Kidney glomerular epithelial cell (primary cell): ENCODE measurements around the gene CPNE5.

Experiments used
- DNase-seq: peaks from one replicate; lab custom pipeline; 2025; lab: John Stamatoyannopoulos, UW

The CPNE5 gene

DNA sequence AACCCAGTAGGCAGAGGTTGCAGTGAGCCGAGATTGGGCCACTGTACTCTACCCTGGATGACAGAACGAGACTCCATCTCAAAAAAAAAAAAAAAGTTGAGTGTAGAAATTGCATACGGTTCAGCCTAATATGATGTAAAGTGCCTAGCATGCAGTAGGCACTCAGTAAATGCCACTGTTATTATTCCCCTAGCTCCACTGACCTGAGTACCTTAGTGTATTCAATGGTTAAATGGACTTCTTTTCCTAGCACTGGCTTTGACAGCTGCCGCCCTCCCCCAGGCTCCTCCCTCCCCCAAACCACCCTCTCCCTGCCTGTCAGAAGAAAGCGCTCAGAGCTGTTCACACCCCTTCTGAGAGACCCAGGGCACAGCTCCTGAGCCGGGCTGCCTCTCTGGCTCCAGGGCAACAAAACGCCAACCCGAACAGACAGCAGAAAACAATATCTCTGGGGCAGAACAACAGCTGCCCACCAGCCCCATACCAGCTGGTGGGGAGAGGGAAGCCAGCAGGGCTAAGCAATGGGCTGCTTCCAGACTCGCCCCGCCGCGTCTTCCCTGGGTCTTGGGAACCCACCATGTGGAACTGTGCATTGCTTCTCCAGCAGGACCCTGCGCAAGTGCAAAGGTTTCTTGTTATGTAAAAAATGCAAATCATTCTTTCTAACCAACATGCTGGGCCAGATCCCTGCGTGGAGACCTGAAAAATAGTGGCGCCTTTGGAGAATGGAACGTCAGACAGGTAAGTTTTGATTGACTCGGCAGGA, 4.5 kb downstream of the CPNE5 start:
- no peak for DNase-seq

DNA sequence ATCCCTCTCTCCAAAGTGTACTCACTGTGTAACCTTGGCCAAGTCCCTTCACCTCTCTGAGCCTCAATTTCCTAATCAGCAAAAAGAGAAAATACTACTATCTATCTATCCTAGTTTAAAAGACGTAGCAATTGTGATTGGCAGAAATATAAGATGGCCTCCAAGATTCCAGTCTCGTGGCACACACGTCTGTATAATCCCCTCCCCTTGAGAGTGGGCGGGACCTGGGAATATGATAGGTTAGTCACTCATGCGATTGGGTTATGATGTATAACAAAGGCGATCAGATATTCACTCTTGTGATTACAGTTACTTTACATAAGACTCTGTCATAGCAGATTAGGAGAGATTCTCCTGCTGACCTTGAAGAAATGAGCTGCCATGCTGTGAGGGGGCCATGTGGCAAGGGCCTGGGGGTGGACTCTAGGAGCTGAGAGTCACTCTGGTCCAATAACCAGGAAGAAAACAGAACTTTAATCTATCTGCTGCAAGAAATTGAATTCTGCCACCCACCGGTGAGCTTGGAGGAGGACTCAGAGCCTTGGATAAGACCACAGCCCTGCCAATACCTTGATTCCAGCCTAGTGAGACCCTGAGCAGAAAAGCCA, 6.0 kb downstream of the CPNE5 start:
- no peak for DNase-seq

DNA sequence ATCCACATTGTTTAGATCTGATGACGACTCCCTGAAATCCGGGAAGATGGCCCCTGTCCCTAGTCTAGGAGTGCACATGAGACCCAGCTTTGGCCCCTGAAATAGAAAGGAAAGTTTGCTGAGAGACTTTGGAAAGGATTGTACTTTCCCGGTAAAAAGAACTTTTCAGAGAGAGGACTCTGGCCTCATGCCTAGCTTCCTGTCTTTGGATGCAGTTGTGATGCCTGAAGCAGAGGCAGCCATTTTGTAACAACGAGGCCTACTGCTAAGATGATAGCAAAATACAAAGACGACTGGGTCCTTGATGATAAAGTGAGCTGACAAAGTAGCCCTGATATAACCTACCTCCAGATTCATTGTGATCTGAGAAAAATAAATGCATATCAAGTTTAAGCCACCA, 6.9 kb downstream of the CPNE5 start:
- no peak for DNase-seq

DNA sequence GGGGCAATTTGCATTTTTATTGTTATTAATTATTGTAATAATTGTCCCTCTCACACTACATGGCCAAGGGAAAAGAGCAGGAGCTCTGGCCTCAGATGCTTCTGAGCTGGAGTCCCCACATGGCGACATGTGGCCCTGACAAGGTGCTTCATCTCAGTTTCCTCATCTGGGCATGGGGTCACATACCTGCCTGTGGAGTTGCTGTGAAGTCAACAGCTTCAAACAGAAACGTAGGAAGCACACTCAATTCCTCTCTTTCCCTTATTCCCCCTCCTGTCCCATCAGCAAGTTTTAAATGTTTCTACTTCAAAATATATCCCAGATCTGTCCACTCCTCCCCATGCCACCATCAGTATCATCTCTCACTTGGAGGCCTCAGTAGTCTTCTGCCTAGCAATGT, 8.7 kb downstream of the CPNE5 start:
- DNase-seq = no peak

DNA sequence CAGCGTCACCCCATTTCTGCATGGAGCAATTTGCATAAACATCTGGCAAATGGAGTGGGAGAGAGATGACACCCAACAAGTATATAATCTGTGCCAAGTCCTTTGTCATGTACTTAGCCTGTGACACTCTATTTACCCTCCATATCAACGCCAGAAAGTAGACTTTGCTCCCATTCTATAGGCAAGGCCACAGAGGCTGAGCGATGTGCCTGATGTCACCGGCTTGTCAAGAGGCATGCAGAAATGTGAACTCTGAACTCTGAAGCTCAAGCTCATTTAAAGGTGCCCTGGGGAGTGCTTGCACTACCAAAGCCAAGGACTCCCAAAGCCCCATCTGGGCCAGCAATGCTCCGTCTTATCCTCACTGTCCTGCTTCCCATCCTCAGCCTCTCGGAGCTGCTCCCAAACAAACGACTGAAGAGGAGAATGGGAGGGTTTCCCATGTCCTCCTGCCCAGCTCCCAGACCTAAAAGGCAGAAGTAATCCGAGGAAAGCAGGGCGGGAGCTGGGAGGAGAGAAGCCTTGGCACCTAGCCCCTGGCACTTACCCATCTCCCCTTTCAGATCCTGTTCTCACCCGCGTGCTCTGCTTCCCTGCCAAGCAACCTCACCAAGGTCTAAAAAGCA, 9.2 kb downstream of the CPNE5 start:
- no peak for DNase-seq

DNA sequence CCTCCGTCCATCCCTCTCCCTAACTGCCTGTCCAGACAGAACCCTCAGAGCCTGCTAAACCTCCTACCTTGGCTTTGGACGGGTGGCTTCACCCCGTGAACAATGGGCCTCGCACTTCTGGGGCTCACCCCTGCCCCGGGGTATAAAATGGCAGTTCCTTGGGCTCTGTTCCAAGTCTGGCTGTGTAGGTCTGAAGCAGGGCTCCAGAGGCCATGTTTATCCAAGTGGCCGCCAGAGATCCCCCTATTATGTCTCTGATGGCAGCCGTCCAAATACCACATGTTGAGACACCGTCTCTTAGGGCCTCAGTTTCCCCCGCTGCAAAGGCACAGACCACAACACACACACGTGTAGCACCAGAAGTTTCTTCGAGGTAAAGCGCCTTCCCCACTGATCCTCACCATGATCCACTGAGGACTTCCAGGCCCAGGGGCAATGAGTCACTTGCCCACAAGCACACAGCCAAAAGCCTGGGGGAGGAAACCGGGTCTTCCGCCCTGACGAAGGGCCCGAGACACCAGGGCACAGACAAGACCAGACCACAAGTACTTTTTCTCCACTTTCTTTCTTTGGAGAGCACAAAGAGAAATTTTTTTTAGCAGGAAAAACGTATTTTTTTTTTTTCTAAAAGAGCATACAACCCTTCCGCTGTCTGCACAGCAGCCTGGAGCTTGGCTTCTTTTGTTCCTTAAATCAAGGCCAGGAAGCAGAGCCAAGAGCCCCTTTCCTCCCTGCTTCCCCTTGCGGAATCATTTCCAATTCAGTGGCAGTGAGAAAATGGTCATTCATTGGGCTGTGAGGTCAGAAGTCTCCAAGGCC, 11.8 kb downstream of the CPNE5 start:
- no peak for DNase-seq

DNA sequence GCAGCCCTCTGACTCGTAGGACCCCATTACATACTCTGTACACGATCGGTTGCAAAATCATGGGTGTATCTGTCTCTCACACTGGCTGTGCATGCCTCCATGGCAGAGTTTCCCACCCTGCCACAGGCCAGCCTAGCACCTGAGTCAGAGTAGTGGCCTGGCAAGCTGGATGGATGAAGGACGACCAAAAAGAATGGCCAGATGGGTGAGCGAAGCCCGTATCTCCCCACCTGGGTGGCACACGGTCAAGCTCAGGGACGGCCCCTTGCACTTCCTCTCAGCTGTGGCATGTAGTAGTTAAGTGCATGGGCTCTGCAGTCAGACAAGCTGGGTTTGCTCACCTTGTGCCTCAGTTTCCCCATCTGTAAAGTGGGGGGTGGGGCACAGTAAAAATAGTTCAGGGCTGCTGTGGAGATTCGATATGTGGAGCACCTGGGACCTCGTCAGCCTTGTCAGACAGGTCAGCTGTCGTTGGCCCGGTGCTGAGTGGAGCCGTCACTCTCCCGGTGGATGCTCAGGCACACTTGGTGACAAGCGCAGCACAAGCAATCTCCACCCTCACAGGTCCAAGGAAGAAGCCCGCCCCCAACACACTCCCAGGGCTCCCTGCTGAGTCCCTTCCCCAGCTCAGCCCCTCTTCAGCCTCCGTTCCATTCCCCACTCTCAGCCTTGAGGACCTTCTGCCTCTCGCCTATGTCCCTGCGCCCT, 12.6 kb downstream of the CPNE5 start:
- no peak for DNase-seq

DNA sequence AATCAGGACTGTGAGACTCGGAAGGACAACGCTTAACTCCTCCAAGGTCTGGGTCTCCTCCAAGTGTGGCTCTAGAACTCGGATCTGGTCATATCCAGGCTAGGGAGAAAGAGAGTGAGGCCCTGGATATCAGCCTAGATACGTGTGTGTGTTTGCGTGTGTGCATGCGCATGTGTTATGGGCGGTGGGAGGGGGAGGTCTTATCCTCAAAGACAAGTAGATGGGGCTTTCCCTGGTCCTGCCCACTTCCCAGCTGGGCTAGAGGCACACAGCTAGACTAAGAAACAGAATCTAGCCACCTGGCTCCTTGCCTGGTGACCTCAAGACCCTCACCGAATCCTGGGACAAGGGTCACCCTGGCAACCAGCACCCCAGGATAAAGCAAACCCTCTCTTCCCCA, 13.2 kb downstream of the CPNE5 start:
- no peak for DNase-seq

DNA sequence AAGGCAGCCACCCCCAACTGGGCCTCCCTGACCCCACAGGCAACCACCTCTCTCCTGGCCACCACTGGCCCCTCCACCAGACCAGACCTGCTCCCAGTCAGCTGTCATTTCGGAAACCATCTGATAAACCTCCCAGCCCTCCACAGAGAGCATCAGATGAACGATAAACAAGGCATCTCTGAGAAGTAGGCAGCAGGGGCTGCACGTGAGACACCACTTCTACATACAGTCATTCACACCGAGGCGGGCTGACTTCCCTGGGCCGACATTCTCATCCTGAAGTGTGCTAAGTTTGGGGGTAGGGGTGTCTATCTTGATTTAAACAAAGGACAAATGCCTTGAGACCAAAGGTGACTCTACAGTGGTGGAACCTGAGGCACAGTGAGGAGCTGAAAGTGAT, 13.8 kb downstream of the CPNE5 start:
- no peak for DNase-seq

DNA sequence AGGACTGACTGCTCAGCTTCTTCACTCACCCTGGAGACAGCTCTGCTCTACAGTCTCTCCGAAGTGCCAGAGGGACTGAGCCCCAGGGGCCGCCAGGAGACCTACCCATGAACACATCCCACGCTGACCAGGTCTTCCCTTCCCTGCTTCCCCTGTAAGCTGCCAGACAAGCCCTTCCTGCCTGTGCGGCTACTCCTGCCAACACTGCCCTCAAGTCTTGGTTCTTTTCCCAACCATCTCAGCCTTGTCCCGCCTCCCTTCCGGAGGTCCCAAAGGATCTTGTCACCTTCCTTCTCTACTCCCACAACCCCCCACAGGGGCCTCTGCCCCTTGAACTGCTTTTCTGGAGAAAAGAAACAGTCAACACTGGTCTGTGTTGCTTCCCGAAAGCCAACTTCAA, 15.0 kb downstream of the CPNE5 start:
- DNase-seq = no peak

DNA sequence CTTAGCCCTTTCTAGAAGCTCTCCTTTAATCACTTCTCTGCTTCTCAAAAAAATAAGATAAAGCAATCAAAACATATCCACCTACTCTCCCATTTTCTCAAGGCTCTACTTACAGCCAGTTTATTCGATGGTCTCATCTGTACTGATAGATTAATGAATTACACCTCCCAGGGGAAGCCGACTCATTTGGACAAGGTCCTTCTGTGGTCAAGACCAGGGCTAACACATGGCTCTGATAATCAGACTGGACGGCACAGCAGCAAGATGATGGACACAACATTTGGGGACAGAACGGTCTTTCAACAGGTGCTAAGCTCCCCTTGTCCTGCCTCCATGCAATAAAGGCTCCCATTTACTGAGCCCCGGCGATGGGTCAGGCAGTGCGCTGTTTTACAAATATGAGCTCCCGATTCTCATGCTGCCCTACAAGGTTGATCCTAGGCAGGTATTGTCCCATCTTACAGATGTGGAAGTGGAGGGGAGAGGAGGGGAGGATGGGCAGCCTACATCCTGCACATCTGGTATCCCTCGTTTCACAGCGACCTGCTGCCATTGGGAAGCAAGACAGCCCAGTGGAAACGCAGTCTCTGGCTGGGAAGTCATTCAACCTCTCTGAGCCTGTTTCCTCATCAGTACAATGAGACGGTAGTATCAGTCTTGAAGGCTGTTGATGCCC, 15.7 kb downstream of the CPNE5 start:
- DNase-seq = no peak

DNA sequence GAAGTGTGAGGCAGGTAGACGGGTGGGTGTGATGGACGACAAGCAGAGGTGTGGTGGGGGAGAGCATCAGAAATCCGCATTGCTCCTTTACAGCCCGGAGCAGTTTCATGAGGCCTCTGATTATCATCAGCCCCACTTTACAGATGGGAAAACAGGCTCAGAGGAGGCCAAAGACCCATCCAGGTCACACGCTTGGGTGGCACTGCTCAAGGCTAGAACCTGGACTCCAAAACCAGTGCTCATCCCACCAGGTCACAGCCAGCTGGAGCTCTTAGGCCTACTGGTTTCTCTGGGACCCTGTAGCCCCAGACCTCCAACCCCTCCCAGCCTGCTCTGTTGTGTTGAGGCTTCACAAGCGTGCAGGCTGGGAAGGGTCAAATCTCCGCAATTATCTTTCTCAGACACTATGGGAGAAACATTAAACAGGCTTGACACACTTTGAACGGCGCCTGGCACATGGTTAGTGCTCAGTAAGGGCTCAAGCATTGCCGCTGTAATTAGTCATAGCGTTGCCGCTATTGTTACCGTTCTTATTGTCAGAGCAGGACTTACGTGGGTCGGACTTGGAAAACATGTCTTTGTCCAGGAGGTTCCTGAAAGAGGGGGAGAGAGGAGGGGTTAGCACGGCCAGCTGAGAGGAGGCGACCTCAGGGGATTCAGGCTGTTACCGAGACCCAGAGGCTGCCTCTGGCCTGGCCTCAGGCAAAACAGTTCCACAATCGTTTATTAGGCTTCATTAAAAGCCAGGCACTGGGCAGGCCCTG, 16.6 kb downstream of the CPNE5 start:
- DNase-seq = no peak

DNA sequence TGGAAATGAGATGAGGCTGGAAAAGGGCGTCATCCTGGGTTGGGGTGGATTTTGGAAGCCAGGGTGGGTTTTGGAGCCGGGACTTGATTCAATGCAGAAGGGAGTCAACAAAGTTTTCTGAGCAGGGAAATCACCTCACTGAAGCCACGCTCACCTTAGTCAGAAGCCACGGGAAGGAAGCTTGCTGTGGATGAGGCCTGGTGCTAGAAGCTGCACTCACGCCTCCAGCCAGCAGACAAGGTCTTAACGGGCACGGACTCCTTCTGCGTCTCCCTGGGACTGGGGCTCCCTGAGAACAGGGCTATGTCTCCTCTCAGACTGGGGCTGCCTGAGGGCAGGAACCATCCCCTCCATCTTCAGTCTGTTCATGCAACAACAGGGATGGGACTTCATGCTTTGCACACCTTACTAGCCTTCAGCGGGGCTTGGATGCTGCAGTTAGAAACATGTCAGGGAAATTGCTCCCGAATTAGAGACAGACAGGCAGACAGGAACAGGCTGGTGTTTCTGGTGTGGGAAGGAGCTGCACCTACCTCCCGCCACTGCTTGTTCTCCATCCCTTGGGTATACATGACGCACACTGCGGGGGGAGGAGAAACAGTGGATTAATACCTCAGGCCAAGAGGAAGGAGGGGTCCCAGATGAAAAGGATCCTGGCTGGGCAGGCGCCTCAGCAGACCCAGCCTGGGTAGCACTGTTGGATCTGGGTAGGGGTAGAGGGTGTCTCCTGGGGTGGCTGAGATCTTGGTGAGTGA, 17.5 kb downstream of the CPNE5 start:
- DNase-seq = no peak

DNA sequence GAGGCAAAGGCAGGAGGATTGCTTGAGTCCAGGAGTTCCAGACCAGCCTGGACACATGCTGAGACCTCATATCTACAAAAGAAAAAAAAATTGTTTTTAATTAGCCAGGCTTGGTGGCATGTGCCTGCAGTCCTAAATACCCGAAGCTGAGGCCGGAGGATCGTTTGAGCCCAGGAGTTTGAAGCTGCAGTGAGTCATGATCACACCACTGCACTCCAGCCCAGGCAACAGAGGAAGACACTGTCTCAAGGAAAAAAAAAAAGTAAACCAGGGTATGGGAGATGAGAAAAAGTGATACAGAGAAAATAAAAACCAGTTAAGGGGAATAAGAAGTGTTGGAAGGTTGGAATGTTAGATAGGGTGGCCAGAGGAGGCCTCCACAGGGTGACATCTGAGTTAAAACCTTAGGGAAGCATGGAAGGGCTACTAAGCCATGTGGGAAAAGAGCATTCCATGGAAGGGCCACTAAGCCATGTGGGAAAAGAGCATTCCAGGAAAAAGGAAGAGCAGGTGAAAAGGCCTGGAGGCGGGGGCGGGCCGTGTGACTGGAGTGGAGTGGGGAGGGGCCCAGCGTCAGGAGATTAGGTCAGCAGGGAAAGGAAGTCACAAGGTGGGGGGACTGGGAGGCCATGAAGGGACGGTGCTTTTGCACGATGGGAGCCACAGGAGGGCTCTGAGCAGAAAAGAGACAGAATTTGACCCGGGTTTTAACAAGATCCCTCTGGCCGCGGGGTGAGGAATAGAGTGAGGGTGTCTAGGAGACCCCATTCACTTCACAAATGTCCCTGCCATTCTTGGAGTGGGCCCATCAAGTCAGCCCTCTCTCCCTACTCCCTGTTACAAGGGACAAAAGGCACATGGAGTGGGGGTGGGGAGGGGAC, 18.3 kb downstream of the CPNE5 start:
- DNase-seq = peak; percentile 56

DNA sequence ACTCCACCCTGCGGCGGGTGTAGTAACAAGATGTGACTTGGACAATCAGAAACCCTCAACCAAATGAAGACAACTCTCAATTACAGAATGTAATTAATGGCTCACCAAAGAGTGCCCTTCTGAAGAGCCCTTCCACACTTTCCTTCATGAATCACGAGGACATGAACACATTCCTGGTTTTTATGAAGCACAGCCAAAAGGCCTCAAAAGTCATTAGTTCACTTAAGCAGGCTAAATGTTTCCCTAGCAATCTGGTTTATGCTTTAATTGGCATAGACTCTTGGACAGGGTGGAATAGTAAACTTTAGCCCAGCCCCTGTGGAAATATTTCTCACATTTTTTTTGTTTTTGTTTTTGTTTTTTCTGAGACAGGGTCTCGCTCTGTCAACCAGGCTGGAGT, 20.5 kb downstream of the CPNE5 start:
- DNase-seq = peak; percentile 0

DNA sequence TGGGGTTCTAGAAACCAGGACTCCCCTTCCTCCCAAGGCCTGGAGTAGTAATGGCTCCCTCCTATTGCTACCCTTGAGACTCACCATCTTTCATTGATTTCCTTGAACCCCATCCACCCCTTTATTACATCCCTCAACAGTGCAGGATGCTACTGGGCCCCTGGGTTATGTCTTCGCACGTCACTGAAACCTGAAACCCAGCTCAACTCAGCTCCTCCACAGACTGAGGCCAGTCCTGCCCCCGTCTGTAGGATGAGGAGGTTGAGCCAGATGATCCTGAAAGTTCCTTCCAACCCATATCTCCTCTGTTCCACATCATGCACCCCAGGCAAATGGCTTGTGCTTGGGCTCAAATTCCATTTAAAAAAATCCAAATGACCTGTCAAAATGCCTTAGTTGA, 21.4 kb downstream of the CPNE5 start:
- DNase-seq = no peak

DNA sequence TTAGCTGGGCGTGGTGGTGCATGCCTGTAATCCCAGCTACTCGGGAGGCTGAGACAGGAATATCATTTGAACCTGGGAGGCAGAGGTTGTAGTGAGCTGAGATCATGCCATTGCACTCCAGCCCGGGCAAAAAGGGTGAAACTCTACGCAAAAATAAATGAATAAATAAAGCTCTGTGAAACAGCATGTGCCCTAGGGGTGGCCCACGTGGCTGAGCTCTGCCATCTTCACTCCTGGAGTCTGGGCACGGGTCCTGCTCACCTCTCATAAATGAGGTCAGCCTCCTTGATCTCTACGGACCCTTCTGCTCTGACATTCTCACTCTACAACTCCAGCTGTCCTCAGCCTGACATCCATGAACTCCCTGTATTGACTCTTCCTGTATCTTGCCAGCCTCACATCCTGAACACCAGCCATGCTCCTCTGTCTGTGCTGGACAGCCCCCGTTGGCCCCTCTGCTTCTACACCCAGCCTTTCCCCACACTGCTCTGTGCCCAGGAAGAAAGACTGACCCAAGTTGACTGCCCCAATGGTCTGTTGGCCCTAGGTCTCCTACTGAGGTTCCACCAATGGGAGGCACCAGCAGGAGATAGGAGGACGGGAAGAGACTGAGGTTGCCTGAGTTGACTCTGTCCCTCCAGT, 21.9 kb downstream of the CPNE5 start:
- no peak for DNase-seq

DNA sequence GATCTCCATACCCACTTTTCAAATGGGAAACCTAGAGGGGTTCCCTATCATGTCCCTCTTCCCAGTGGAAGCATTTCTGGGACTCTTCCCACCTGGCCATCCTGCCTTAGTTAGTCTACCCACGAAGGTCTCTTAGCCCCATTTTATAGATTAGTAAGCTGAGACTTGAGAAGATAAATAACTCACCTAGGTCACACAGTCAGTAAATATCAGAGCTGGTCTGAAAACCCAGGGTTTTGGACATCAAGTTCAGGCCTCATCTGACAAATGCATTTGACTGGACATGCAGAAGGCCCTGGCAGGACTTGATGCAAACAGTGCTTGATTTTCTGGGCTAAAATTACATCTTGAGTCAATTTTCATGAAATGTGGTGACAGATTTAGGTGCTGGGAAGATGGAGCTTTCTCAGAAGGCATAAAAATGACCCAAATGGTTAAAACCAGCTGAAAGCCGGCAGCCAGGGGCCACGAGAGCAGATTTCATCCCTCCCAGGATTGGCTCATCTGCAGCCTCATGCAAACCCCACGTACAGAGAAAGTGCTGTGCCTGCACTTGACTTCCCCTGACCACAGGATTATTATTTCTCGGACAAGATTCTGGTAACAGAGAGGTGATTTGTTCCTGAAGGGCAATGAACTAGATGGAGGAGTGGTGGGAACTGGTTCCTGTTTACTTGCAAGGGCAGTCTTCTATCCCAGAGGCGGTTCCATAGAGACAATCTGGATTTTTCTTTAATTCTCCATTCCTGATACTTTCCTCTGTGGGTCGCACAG, 23.1 kb downstream of the CPNE5 start:
- no peak for DNase-seq
